GM06990 (cell line): ENCODE measurements around the gene TSPAN16.
A peak's percentile ranks its signal among the peaks of the same experiment; 100 is the strongest.

ENCODE experiments used
- DNase-seq: peaks from one replicate; pipeline ENCODE4 v3.0.0-alpha.2; 2011; ENCODE audit not compliant: insufficient read length; ENCODE audit errors: extremely low read depth
- H3K27me3 ChIP-seq: replicated peaks from 2 replicates; pipeline ENCODE4 v1.6.0; 2011; ENCODE audit warnings: low read length; ENCODE audit not compliant: control insufficient read depth, insufficient read depth
- H3K36me3 ChIP-seq: 2 replicates; pipeline ENCODE4 v1.5.1; 2011; ENCODE audit warnings: low read length; ENCODE audit not compliant: control insufficient read depth, insufficient read depth
- H3K4me3 ChIP-seq: replicated peaks from 2 replicates; pipeline ENCODE4 v1.5.1; 2011; ENCODE audit warnings: low read depth, mild to moderate bottlenecking, control low read depth, low read length
- TF ChIP-seq, protein P1 (sequence below): IDR thresholded peaks from 2 replicates; pipeline ENCODE4 v1.5.1; 2011; ENCODE audit warnings: low read length, control low read depth, mild to moderate bottlenecking, inconsistent platforms; ENCODE audit not compliant: insufficient read depth, poor library complexity, severe bottlenecking

TSPAN16 gene

DNA sequence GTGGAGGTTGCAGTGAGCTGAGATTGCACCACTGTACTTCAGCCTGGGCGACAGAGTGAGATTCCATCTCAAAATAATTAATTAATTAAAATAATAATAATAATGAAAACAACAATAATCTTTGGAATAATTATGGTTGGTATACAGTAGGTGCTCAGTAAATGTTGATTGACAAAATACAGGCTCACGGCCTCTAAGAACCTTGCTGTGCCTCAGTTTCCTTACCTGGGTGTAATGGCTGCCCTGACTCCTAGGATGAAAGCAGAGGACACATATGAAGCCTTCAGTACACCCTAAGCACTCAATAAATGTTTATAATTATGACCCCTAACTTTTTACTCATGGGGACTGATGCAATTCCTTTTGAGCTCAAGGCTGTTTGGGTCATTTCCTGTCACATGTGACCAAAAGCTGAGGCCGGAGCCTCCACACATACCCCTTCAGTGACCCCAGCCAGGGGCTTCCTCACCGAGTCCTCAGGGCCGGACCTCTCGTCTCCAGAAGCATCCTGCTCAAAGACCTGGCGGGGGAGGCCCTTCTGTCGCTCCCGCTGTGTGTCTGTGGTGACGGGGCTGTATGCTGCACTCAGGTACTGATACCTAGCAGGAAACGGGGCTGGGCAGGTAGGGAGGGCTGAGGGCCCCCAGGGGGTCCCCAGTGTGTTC lies 44.2 kb upstream of the TSPAN16 start:
- Histone ChIP-seq H3K27me3 (no peaks in the 10 kb centered on the region), H3K36me3 (no peaks in the 10 kb centered on the region; the same call in 1 of the 2 replicates), H3K4me3 (no peak overlapping the region)
- DNase-seq = no peak
- TF ChIP-seq, protein P1, sequence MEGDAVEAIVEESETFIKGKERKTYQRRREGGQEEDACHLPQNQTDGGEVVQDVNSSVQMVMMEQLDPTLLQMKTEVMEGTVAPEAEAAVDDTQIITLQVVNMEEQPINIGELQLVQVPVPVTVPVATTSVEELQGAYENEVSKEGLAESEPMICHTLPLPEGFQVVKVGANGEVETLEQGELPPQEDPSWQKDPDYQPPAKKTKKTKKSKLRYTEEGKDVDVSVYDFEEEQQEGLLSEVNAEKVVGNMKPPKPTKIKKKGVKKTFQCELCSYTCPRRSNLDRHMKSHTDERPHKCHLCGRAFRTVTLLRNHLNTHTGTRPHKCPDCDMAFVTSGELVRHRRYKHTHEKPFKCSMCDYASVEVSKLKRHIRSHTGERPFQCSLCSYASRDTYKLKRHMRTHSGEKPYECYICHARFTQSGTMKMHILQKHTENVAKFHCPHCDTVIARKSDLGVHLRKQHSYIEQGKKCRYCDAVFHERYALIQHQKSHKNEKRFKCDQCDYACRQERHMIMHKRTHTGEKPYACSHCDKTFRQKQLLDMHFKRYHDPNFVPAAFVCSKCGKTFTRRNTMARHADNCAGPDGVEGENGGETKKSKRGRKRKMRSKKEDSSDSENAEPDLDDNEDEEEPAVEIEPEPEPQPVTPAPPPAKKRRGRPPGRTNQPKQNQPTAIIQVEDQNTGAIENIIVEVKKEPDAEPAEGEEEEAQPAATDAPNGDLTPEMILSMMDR = no peak

DNA sequence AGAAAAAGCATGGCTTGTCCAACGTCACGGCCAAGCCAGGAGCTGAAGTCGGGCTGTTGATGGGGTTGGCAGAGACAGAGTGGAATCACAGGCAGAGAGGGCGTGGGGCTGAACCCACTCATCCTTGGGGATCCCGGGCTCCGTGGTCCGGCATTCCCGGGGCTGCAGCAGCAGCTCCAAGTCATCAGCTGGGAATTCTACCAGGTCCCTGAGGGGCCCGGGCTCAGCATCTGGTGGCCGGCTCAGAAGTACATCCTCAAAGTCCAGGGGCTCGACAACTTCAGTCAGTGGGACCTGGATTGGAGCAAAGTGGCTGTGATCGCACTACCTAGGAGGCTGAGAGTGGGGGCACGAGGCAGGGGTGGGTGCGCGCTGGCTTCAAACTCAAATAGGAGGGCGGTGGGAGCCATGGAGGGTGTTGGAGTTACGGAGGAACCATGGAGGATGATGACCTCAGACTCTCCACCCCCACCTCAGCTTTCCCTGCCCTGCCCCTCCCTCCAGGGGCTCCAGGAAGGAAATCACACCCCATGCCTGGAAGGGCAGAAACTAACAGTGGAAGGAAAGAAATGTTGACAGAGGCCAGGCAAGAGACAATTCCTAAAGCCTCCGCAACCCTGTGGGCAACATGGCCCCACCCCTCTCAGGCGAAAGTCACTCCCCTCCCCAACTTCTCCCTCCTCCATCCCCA lies 43.1 kb upstream of the TSPAN16 start:
- Histone ChIP-seq H3K4me3 (no peak overlapping the region), H3K36me3 (no peaks in the 10 kb centered on the region; the same call in 1 of the 2 replicates), H3K27me3 (no peaks in the 10 kb centered on the region)
- TF ChIP-seq, protein P1 = no peak
- DNase-seq = no peak

DNA sequence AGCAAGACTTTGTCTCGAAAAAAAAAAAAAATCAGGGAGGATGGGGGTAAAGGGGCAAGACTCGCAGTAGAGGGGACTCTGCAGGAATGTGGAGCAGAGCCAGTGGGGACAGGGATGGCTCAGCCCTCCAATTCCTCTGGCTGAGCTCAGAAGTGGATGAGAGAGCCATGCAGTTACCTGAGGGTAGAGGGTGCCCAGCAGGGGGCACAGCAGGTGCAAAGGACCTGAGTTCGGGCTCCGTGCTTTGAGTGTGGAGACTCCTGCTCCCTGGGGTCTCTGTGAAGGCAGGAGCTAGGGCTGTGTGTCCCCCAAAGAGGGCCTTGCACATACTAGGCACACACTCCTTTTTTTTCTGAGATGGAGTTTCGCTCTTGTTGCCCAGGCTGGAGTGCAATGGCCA lies 41.3 kb upstream of the TSPAN16 start:
- H3K27me3 ChIP-seq = no peaks in the 10 kb centered on the region
- DNase-seq = no peak
- H3K36me3 ChIP-seq = no peaks in the 10 kb centered on the region; the same call in 1 of the 2 replicates
- TF ChIP-seq, protein P1 = peak; percentile 44
- no peak overlapping the region for H3K4me3 ChIP-seq

DNA sequence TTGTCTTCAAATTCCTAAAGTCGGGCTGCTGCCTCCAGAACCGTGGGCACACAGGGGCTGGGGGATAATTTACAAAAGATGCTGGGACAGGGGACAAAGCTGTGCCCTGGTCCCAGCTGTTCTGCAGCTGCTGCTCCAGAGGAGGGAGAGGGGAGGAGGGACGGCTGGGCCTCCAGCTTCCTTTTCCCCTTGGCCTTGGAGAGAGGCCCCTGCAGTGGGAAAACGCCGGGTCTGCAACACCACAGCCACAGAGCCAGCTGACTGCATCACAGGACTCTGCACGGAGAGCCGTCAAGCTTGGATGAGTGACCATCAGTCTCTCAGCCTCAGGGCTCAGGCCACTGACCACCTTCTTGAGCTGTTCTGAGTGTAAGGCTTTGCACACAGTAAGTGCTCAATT lies 39.8 kb upstream of the TSPAN16 start:
- Histone ChIP-seq H3K36me3 (no peaks in the 10 kb centered on the region; the same call in 1 of the 2 replicates), H3K4me3 (no peak overlapping the region), H3K27me3 (no peaks in the 10 kb centered on the region)
- no peak for DNase-seq
- TF ChIP-seq, protein P1 = no peak

DNA sequence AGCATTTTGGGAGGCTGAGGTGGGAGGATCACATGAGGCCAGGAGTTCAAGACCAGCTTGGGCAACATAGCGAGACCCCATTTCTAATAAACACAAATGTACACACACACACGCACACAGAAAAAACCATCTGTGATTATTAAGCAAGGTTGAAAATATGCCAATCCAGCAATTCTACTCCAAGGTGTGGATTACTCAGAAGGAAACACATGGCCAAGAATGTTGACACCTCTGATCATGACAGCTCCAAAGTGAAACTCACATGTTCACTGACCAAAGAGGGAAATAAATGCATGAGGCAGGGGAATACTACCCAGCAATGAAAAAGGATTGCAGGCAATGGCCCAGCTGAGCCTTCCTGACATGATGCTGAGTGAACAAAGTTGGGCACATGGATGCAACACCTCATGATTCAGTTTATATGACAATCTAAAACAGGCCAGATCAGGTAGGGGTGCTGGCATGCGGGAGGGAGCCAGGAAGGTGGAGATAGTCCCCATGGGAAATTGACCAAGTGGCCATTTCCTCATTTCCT lies 38.0 kb upstream of the TSPAN16 start:
- DNase-seq = no peak
- TF ChIP-seq, protein P1 = no peak
- Histone ChIP-seq H3K4me3 (no peak overlapping the region), H3K27me3 (no peaks in the 10 kb centered on the region), H3K36me3 (no peaks in the 10 kb centered on the region)
